GM23248 (cell line): ENCODE results near the gene CPT1C.

ENCODE experiments used
- EZH2 ChIP-seq: fragments of 200-600 bp; sonication (generic); IDR thresholded peaks from 2 replicates; pipeline ENCODE4 v1.6.1; 2018; ENCODE audit warnings: antibody characterized with exemption, mild to moderate bottlenecking; ENCODE audit not compliant: insufficient read depth, poor library complexity, severe bottlenecking
- EZH2phosphoT487 ChIP-seq: fragments of 200-600 bp; sonication (generic); IDR thresholded peaks from 2 replicates; pipeline ENCODE4 v1.6.1; 2018; ENCODE audit warnings: antibody characterized with exemption, moderate library complexity, mild to moderate bottlenecking, low read depth; ENCODE audit not compliant: insufficient read depth

GRCh38 chr19:49690656-49691242 is at the start of gene CPT1C:
- TF ChIP-seq EZH2phosphoT487 (no peak), EZH2 (no peak)
